Testis (tissue), 3 donors: ENCODE results near the gene COMMD10. TPM values are rescaled to one million over a fixed set of nuclear protein-coding genes. Genes with fewer than 3 reads are reported as not detected.

Experiments used
- DNase-seq: peaks from one replicate; pipeline ENCODE4 v3.0.0-alpha.2; 2019
- H3K27ac ChIP-seq, 2 donors: fragments of 200-600 bp; sonication (generic); one replicate each; pipeline ENCODE4 v1.5.1; 2019
- H3K27me3 ChIP-seq: fragments of 200-600 bp; sonication (generic); one replicate; pipeline ENCODE4 v1.5.1; 2019
- H3K36me3 ChIP-seq: fragments of 200-600 bp; sonication (generic); one replicate; pipeline ENCODE4 v1.5.1; 2017; ENCODE audit warnings: low read depth; ENCODE audit errors: missing control alignments
- H3K4me1 ChIP-seq: fragments of 200-600 bp; sonication (generic); one replicate; pipeline ENCODE4 v1.5.1; 2019
- H3K4me3 ChIP-seq, 2 donors: fragments of 200-600 bp; sonication (generic); one replicate each; pipeline ENCODE4 v1.5.1; 2017 to 2019
- H3K9me3 ChIP-seq: fragments of 200-600 bp; sonication (generic); one replicate; pipeline ENCODE4 v1.5.1; 2017
- CTCF ChIP-seq, 3 experiments: fragments of 450-650 bp in 2 of 3; fragments of 200-600 bp in 1 of 3; sonication (generic) in 1 of 3; IDR thresholded peaks; one replicate each; pipeline ENCODE4 v1.5.1; 2016 to 2019; ENCODE audit warnings: antibody characterized with exemption in 3 of 3, mild to moderate bottlenecking in 2 of 3, moderate library complexity in 1 of 3
- POLR2A ChIP-seq: fragments of 450-650 bp; IDR thresholded peaks from one replicate; pipeline ENCODE4 v1.6.1; 2017; ENCODE audit warnings: antibody characterized with exemption, mild to moderate bottlenecking, moderate library complexity
- WGBS, 2 donors: methylation state at CpG; one replicate each; pipeline ENCODE4 v1.1.5; 2018; 5-methylcytosine and 5-hydroxymethylcytosine counted together
- intact Hi-C: fragments of 100-400 bp; cut with DNase I; formaldehyde crosslinking; loops from one replicate; pipeline ENCODE4 v1.15.1; 2023; ENCODE audit warnings: low total_unique reads
- polyA plus RNA-seq: library from polyadenylated mRNA; stranded (reverse); fragments of 350-450 nt; fragmentation: Illumina TruSeq; extraction: RNeasy Lipid Tissue Mini Kit (QIAGEN cat#74804); gene quantifications from one replicate; pipeline ENCODE4 v1.2.3, GENCODE V29; 2014; ENCODE audit warnings: low read depth, low replicate concordance; ENCODE audit not compliant: insufficient read depth
- total RNA-seq, 2 donors: library from RNA; depleted of rRNA; stranded (reverse); fragments of >200 nt; gene quantifications; one replicate each; pipeline ENCODE4 v1.2.3, GENCODE V29; 2016

COMMD10 gene
- total and polyA plus RNA-seq, 3 donors from 2014 or later = 16.6 to 36.1 (median 29.7) TPM

GRCh38 chr5:116212225-116212624, 127.4 kb downstream of the COMMD10 start:
- peaks cover 8% of the 10 kb centered on the region for H3K4me1 ChIP-seq
- no peak for DNase-seq
- H3K27ac ChIP-seq = no peak overlapping the region
- no peak overlapping the region for H3K4me3 ChIP-seq
- no peaks in the 10 kb centered on the region for H3K36me3 ChIP-seq
- no peaks in the 10 kb centered on the region for H3K27me3 ChIP-seq
- H3K9me3 ChIP-seq = no peaks in the 10 kb centered on the region
- intact Hi-C loops = no loop called here
- no peak for TF ChIP-seq CTCF (IDR thresholded peaks at IDR 0.05)
- TF ChIP-seq POLR2A = no peak

- WGBS, 2 donors = 91 to 98% methylated on average over 5 of the region's 5 CpGs
- Histone ChIP-seq H3K4me3 (no peak overlapping the region), H3K36me3 (no peaks in the 10 kb centered on the region), H3K9me3 (no peaks in the 10 kb centered on the region), H3K27me3 (no peaks in the 10 kb centered on the region), H3K27ac (no peak overlapping the region), H3K4me1 (no peaks in the 10 kb centered on the region)
- intact Hi-C loops = no loop called here
- TF ChIP-seq CTCF (IDR thresholded peaks at IDR 0.05) (no peak), POLR2A (no peak)
- DNase-seq = no peak
Measured at GRCh38 chr5:116216246-116216645, 131.4 kb downstream of the COMMD10 start.

- H3K27ac ChIP-seq = no peak overlapping the region
- TF ChIP-seq POLR2A (no peak), CTCF (IDR thresholded peaks at IDR 0.05) (no peak)
- H3K27me3 ChIP-seq = no peaks in the 10 kb centered on the region
- DNase-seq = no peak
- intact Hi-C loops = no loop called here
- H3K4me3 ChIP-seq = no peak overlapping the region
- H3K9me3 ChIP-seq = no peaks in the 10 kb centered on the region
- H3K4me1 ChIP-seq = no peaks in the 10 kb centered on the region
- no peaks in the 10 kb centered on the region for H3K36me3 ChIP-seq
Measured at GRCh38 chr5:116225281-116225922, 140.6 kb downstream of the COMMD10 start.

GRCh38 chr5:116229131-116229689, 144.4 kb downstream of the COMMD10 start:
- Histone ChIP-seq H3K36me3 (no peaks in the 10 kb centered on the region), H3K4me3 (no peak overlapping the region), H3K4me1 (no peaks in the 10 kb centered on the region), H3K27me3 (no peaks in the 10 kb centered on the region), H3K27ac (no peak overlapping the region), H3K9me3 (no peaks in the 10 kb centered on the region)
- 60 to 61% methylated on average over 3 of the region's 3 CpGs for whole genome bisulfite sequencing, 2 donors
- intact Hi-C loops = no loop called here
- TF ChIP-seq POLR2A (no peak), CTCF (IDR thresholded peaks at IDR 0.05) (no peak)
- no peak for DNase-seq

- H3K4me3 ChIP-seq = no peak overlapping the region
- H3K27ac ChIP-seq = no peak overlapping the region
- no peaks in the 10 kb centered on the region for H3K36me3 ChIP-seq
- intact Hi-C loops = no loop called here
- no peaks in the 10 kb centered on the region for H3K27me3 ChIP-seq
- 94 to 97% methylated on average over 2 of the region's 2 CpGs for WGBS, 2 donors
- H3K9me3 ChIP-seq = no peaks in the 10 kb centered on the region
- TF ChIP-seq CTCF (IDR thresholded peaks at IDR 0.05) (no peak), POLR2A (no peak)
- H3K4me1 ChIP-seq = no peaks in the 10 kb centered on the region
- no peak for DNase-seq
Measured at GRCh38 chr5:116231288-116231687, 146.5 kb downstream of the COMMD10 start.
